Spinal cord (tissue), 10 donors: Measurements from ENCODE around the gene ARHGEF19. TPM values are rescaled to one million over a fixed set of nuclear protein-coding genes. Genes with fewer than 3 reads are reported as not detected.

Experiments
- DNase-seq, 6 donors: peaks; one replicate each; pipeline versions ENCODE4 v3.0.0 to v3.0.0-alpha.2; 2013 to 2015; ENCODE audit warnings: low spot score in 6 of 6, low read depth in 4 of 6
- H3K27ac ChIP-seq: one replicate; pipeline ENCODE4 v1.5.1; 2013; ENCODE audit warnings: low read depth, low read length, control low read depth
- H3K27me3 ChIP-seq: one replicate; pipeline ENCODE4 v1.6.1; 2013; ENCODE audit warnings: low read length; ENCODE audit not compliant: control insufficient read depth, insufficient read depth
- H3K36me3 ChIP-seq: one replicate; pipeline ENCODE4 v1.6.1; 2013; ENCODE audit warnings: low read length; ENCODE audit not compliant: control insufficient read depth, insufficient read depth
- H3K4me1 ChIP-seq: one replicate; pipeline ENCODE4 v1.6.1; 2013; ENCODE audit warnings: low read length; ENCODE audit not compliant: control insufficient read depth, insufficient read depth
- H3K4me3 ChIP-seq: one replicate; pipeline ENCODE4 v1.5.1; 2013; ENCODE audit warnings: low read depth, low read length, control low read depth
- H3K9me3 ChIP-seq: one replicate; pipeline ENCODE4 v1.6.1; 2013; ENCODE audit warnings: low read length; ENCODE audit not compliant: control insufficient read depth, insufficient read depth
- WGBS: methylation state at CpG from one replicate; pipeline ENCODE4 v1.1.5; 2013; ENCODE audit warnings: missing lambda C conversion rate; ENCODE audit not compliant: insufficient coverage; 5-methylcytosine and 5-hydroxymethylcytosine counted together
- polyA plus RNA-seq, 2 donors: library from polyadenylated mRNA; unstranded; fragments of 120-200 nt; gene quantifications; one replicate each; pipeline ENCODE4 v1.2.1, GENCODE V29; 2013; ENCODE audit not compliant: insufficient read length in 2 of 2
- total RNA-seq, 2 donors: library from RNA; depleted of rRNA in 1 of 2; stranded (reverse); fragments of 120-200 nt in 1 of 2; fragments of >200 nt in 1 of 2; gene quantifications; one replicate each; pipeline versions ENCODE4 v1.2.3 to v1.2.4, GENCODE V29; 2013 to 2014
- donor health status: healthy.

ARHGEF19 gene
- total and polyA plus RNA-seq, 4 donors, result 1.6 to 5.1 (median 2.5) TPM

GRCh38 chr1:16245476-16246196 lies 33.2 kb upstream of the ARHGEF19 start:
- no peaks in the 10 kb centered on the region for H3K9me3 ChIP-seq
- DNase-seq, result no peak
- H3K4me3 ChIP-seq, result no peak overlapping the region
- H3K27ac ChIP-seq, result no peak overlapping the region
- H3K36me3 ChIP-seq, result peaks cover 26% of the 10 kb centered on the region
- no peaks in the 10 kb centered on the region for H3K27me3 ChIP-seq
- H3K4me1 ChIP-seq, result peaks cover 28% of the 10 kb centered on the region
- 93% methylated on average over 5 of the region's 9 CpGs for WGBS

DNA sequence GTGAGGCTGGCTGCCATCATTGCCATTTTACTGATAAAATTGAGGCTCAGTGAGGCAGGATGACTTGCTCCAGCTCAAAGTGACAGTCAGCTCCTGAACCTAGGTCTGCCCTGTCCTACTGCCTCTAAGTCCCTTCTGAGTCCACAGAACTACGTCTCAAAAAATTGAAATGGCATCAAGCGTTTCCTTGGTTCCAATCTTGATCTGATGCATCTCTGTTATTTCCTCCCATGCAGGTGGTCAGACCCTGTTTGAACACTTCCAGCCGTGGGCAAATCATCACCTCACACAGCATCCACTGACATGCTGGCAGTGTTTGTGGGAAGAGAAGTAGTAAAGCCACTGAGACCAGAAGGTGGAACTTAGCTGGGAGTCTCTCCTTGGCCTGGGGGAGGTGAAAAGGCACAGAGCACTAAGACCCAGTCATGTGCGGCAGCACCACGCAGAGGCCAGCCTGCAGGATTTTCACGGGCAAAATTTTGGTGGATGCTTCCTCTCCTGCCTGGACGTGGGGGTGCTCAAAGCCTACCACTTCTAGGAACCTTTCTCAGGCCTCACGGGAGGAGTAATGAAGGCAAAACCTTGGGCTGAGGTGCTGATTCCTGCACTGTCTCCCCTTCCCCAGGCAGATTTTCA lies 32.3 kb upstream of the ARHGEF19 start:
- Histone ChIP-seq H3K9me3 (no peaks in the 10 kb centered on the region), H3K27me3 (no peaks in the 10 kb centered on the region), H3K4me1 (peaks cover 28% of the 10 kb centered on the region), H3K36me3 (peaks cover 26% of the 10 kb centered on the region), H3K4me3 (no peak overlapping the region), H3K27ac (no peak overlapping the region)
- no peak for DNase-seq
- WGBS, result 70% methylated on average over 5 of the region's 8 CpGs

- peaks cover 28% of the 10 kb centered on the region for H3K4me1 ChIP-seq
- no peak overlapping the region for H3K27ac ChIP-seq
- DNase-seq, result peak in 5 of 6 donors; percentile 71 to 95 (median 76)
- no peak overlapping the region for H3K4me3 ChIP-seq
- WGBS, result 18% methylated on average over 7 of the region's 8 CpGs
- no peaks in the 10 kb centered on the region for H3K9me3 ChIP-seq
- H3K36me3 ChIP-seq, result peaks cover 26% of the 10 kb centered on the region
- no peaks in the 10 kb centered on the region for H3K27me3 ChIP-seq
Measured at GRCh38 chr1:16243936-16244649, 31.6 kb upstream of the ARHGEF19 start.

GRCh38 chr1:16243215-16243610 lies 30.8 kb upstream of the ARHGEF19 start:
- Histone ChIP-seq H3K9me3 (no peaks in the 10 kb centered on the region), H3K27me3 (no peaks in the 10 kb centered on the region), H3K27ac (no peak overlapping the region), H3K4me3 (no peak overlapping the region), H3K4me1 (peaks cover 20% of the 10 kb centered on the region), H3K36me3 (peaks cover 26% of the 10 kb centered on the region)
- no peak for DNase-seq
- WGBS, result 90% methylated on average over 6 of the region's 8 CpGs

- Histone ChIP-seq H3K36me3 (peaks cover 26% of the 10 kb centered on the region), H3K9me3 (no peaks in the 10 kb centered on the region), H3K27me3 (no peaks in the 10 kb centered on the region), H3K4me1 (peaks cover 15% of the 10 kb centered on the region), H3K27ac (no peak overlapping the region), H3K4me3 (no peak overlapping the region)
- no peak for DNase-seq
- WGBS, result 90% methylated on average over 16 of the region's 17 CpGs
Measured at GRCh38 chr1:16242556-16243214, 30.2 kb upstream of the ARHGEF19 start.

DNA sequence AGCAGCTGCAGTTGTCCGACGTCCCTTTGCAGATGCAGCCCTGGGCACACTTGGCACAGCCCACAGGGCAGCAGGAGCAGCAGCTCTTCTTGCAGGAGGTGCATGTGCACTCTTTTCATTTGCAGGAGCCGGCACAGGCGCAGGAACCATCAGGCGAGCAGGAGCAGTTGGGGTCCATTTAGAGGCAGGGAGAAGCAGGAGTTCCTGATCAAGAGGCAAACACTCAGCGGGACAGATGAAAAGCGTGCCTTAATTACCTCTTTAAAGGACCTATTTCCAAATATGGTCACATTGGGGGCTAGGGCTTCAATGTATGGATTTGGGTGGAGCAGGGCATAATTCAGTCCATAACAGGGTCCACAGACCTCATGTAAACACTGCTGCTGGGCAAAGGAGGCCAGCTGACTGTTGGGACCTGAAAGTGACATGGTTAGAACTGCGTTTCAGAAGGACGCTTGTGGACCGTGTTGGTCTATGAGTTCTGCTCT lies 28.8 kb upstream of the ARHGEF19 start:
- WGBS, result 53% methylated on average over 8 of the region's 10 CpGs
- H3K4me1 ChIP-seq, result peaks cover 21% of the 10 kb centered on the region
- no peak overlapping the region for H3K27ac ChIP-seq
- DNase-seq, result peak in 1 of 6 donors; percentile 50
- no peaks in the 10 kb centered on the region for H3K27me3 ChIP-seq
- H3K36me3 ChIP-seq, result peaks cover 21% of the 10 kb centered on the region
- H3K9me3 ChIP-seq, result no peaks in the 10 kb centered on the region
- H3K4me3 ChIP-seq, result no peak overlapping the region

DNA sequence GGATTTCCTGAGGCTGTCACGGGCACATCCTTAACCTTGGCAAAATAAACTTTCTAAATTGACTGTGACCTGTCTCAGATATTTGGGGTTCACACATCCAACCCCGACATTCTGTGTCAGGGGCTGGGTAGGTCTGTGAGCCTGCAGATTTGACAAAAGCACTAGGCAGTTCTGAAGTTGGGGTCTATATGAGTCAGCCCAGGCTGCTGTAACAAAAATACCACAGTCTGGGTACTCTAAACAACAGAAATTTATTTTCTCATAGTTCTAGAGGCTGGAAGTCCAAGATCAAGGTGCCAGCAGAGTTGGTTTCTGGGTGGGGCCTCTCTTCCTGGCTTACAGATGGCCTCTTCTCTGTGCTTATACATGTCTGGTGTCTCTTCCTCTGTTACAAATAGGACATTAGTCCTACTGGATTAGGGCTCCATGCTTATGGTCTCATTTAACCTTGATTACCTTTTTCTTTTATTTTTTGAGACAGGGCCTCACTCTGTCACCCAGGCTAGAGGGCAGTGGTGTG lies 27.6 kb upstream of the ARHGEF19 start:
- 100% methylated on average over 1 of the region's 2 CpGs for WGBS
- DNase-seq, result no peak

GRCh38 chr1:16237343-16237830 lies 24.9 kb upstream of the ARHGEF19 start:
- Histone ChIP-seq H3K36me3 (peaks cover 10% of the 10 kb centered on the region), H3K4me3 (peak overlapping the region; percentile 37), H3K27me3 (no peaks in the 10 kb centered on the region), H3K4me1 (peaks cover 17% of the 10 kb centered on the region), H3K9me3 (no peaks in the 10 kb centered on the region), H3K27ac (peak overlapping the region; percentile 72)
- 0% methylated on average over 2 of the region's 6 CpGs for WGBS
- no peak for DNase-seq

More for the DNA sequence above, 27.6 kb upstream of the ARHGEF19 start:
- no peak overlapping the region for H3K4me3 ChIP-seq
- H3K27ac ChIP-seq, result no peak overlapping the region
- peaks cover 26% of the 10 kb centered on the region for H3K4me1 ChIP-seq
- no peaks in the 10 kb centered on the region for H3K27me3 ChIP-seq
- H3K36me3 ChIP-seq, result peaks cover 9% of the 10 kb centered on the region
- no peaks in the 10 kb centered on the region for H3K9me3 ChIP-seq
